Retinal pigment epithelial cell (primary cell): ENCODE data around the gene SCYGR4.

Experiments
- DNase-seq: peaks from one replicate; pipeline ENCODE4 v3.0.0-alpha.2; 2010; ENCODE audit warnings: low read depth
- H3K4me3 ChIP-seq: 2 replicates; pipeline ENCODE4 v1.5.1; 2011; ENCODE audit warnings: mild to moderate bottlenecking, low read length, control low read depth, moderate library complexity
- CTCF ChIP-seq: conservative IDR thresholded peaks from 2 replicates; pipeline ENCODE4 v1.5.1; 2011; ENCODE audit warnings: low read depth, low read length, control low read depth, inconsistent platforms

SCYGR4 gene

DNA sequence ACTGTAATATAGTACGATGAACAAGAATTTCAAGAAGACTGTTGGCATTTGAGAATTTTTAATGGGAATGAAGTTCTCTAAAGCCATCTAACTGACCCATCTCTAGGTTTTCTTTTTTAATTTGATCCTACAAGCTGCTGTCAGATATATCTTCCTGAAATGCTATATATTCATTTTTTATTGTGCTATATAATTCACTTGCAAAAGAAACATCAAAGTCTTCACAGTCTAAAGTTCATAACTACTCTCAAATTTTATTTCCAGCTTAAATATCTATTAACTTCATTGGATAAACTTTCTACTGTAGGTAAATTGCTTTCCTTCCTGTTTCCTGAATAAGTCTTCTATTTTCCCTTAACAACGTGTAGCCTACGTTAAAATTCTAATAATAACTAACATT lies 14.9 kb upstream of the SCYGR4 start:
- no peak for DNase-seq
- H3K4me3 ChIP-seq = no peak overlapping the region
- TF ChIP-seq CTCF = no peak

DNA sequence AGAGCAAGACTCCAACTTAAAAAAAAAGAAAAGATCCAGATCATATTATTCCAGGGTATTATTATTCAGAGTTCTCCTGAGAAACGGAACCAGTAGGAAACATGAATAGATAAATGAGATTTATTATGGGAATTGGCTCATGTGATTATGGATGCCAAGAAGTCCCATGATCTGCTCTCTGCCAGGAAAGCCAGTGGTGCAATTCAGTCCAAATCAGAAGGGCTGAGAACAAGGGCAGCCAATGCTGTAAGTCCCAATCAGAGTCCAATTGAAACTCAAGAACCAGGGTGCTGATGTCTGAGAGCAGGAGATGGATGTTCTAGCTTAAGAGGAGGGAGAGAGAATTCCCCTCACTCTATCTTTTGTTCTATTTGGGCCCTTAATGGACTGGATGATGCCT lies 10.8 kb upstream of the SCYGR4 start:
- TF ChIP-seq CTCF = no peak
- no peak for DNase-seq
- H3K4me3 ChIP-seq = no peak overlapping the region

DNA sequence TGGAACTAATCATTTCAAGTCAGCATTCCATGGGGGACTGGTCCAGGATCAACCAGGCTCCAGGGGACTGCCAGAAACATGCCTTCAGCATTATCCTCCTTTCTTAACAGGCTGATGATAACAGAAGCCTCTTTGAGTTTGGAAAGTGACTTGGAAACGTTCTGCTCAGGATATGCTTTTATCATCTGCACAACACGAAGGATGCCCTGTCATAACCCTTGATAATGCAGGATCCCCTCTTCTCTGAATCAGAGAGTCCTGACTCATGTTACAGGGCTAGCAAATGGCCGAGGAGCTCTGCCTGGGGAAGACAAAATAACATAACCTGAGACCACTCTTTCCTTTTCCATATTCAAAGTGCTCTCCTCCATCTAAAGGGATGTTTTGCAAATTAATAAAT lies 9.4 kb upstream of the SCYGR4 start:
- TF ChIP-seq CTCF = no peak
- DNase-seq = no peak
- H3K4me3 ChIP-seq = no peak overlapping the region

DNA sequence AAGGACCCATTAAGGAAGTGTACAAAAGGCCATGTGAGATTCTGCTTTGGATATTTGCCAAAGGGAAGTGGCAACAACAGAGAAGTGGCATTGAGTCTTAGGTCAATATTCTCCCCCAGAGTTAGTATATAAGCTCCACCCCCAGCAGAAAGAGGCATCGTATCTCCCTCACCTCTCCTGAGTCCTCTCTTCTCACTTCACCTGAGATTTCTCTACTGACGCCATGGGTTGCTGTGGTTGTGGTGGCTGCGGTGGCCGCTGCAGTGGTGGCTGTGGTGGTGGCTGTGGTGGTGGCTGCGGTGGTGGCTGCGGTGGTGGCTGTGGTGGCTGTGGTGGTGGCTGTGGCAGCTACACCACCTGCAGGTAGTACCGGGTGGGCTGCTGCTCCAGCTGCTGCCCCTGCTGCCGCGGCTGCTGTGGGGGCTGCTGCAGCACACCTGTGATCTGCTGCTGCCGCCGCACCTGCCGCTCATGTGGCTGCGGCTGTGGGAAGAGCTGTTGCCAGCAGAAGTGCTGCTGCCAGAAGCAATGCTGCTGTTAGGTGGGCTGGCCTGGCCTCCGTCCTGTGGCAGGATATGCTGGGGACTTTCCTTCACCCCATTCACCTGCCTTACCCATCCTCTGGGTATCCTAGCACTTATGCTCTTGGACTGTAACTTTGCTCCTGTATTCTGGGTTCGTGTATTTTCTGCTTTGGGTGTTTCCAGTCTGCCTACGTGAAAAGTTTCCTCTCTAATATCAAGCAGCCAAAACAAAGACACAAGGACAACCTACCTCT lies 8.5 kb upstream of the SCYGR4 start:
- H3K4me3 ChIP-seq = no peak overlapping the region
- TF ChIP-seq CTCF = no peak
- DNase-seq = no peak

- no peak overlapping the region for H3K4me3 ChIP-seq
- TF ChIP-seq CTCF = no peak
- DNase-seq = no peak
These were observed 7.2 kb upstream of the SCYGR4 start for GRCh38 chr2:227610123-227610522.

DNA sequence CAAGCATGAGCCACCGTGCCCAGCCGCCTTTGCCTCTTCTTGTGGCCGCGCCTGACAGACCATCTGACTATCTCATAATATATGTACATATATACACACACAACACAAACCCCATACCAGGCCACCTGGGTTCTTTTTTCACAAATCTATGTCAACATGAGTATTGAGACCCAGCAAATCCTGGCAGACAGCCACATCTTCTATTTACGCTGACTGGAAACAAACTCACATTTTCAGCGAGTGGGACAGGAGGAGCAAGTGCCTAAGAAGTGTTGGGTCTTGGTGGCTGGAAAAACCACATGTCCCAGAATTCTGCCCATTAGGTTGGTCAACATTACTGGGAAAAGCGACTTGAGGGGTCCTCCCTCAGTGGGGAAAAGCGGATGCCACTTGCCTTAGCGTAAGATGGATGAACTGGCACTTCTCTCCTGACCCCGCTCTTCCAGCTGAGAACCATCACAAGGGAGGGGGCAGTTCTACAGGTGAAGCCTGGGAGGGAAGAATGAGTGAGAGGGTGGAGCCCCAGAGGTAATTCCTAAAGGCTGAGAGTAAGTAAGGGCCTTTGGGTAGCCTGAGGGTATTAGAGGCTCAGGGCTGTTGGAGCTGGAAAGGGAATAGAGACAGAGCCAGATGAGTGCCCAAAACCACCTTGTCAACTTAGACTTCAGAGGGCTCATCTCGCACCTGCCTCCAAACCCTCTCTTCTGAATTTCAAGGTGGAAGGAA lies 4.6 kb upstream of the SCYGR4 start:
- DNase-seq = no peak
- no peak overlapping the region for H3K4me3 ChIP-seq
- no peak for TF ChIP-seq CTCF

DNA sequence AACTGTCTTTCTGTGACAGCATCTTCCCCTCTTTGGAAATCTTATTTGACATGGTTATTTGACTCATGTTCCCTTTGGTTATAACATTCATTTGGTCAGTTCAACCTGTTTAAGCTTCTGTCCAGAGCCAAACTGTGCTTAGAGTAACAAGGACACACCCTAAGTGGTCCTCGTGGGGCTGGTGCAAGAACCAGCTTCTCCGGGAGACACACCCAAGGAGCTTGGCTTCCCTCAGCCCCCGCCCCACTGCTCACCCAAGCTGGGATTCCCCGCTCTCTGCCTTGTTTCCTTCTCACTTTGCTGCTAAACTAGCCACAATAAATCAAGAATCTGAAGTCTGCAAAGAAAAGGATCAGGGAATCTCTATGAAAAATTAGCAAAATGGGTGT lies 4.0 kb upstream of the SCYGR4 start:
- DNase-seq = no peak
- no peak for TF ChIP-seq CTCF
- H3K4me3 ChIP-seq = no peak overlapping the region
